ENCODE data around the gene NAT14.

NAT14 gene

GRCh38 chr19:55488986-55489710, 4.2 kb downstream of the NAT14 start:
- Histone ChIP-seq H2AFZ (ENCODE audit: low read length) (no peak overlapping the region), H3K4me3 (ENCODE audit: low read length) (no peak overlapping the region), H3K4me2 (ENCODE audit: low read depth, low read length) (no peak overlapping the region), H3K9me2 (replicated peaks; ENCODE audit: insufficient read depth, low read length) (no peaks in the 10 kb centered on the region), H4K20me1 (ENCODE audit: insufficient read depth, low read length) (no peaks in the 10 kb centered on the region), H3F3A (ENCODE audit: insufficient read depth, low read length) (no peaks in the 10 kb centered on the region), H3K9ac (ENCODE audit: low read length) (no peak overlapping the region), H3K4me1 (ENCODE audit: low read length) (no peaks in the 10 kb centered on the region), H3K79me2 (ENCODE audit: low read length) (no peaks in the 10 kb centered on the region), H3K36me3 (replicated peaks; ENCODE audit: insufficient read depth, low read length) (no peaks in the 10 kb centered on the region), H3K27ac (ENCODE audit: low read length) (no peak overlapping the region), H3K9me3 (replicated peaks; ENCODE audit: insufficient read depth, low read length) (no peaks in the 10 kb centered on the region), H3K27me3 (replicated peaks; ENCODE audit: insufficient read depth, low read length) (peaks cover 94% of the 10 kb centered on the region)
- DNase-seq = no peak
- TF ChIP-seq EZH2phosphoT487 (IDR thresholded peaks at IDR 0.05; ENCODE audit: low read length) (no peak), EZH2 (optimal IDR thresholded peaks at IDR 0.05; ENCODE audit: low read depth, low read length) (no peak), CTCF (IDR thresholded peaks at IDR 0.05; ENCODE audit: low read length) (no peak)

- Histone ChIP-seq H3K9me2 (replicated peaks; ENCODE audit: insufficient read depth, low read length) (no peaks in the 10 kb centered on the region), H3K79me2 (ENCODE audit: low read length) (no peaks in the 10 kb centered on the region), H2AFZ (ENCODE audit: low read length) (no peak overlapping the region), H3K36me3 (replicated peaks; ENCODE audit: insufficient read depth, low read length) (no peaks in the 10 kb centered on the region), H3K4me3 (ENCODE audit: low read length) (no peak overlapping the region), H3K27me3 (replicated peaks; ENCODE audit: insufficient read depth, low read length) (peaks cover 94% of the 10 kb centered on the region), H4K20me1 (ENCODE audit: insufficient read depth, low read length) (no peaks in the 10 kb centered on the region), H3K4me2 (ENCODE audit: low read depth, low read length) (no peak overlapping the region), H3K4me1 (ENCODE audit: low read length) (no peaks in the 10 kb centered on the region), H3F3A (ENCODE audit: insufficient read depth, low read length) (no peaks in the 10 kb centered on the region), H3K9me3 (replicated peaks; ENCODE audit: insufficient read depth, low read length) (no peaks in the 10 kb centered on the region), H3K27ac (ENCODE audit: low read length) (no peak overlapping the region), H3K9ac (ENCODE audit: low read length) (no peak overlapping the region)
- TF ChIP-seq EZH2 (optimal IDR thresholded peaks at IDR 0.05; ENCODE audit: low read depth, low read length) (no peak), CTCF (IDR thresholded peaks at IDR 0.05; ENCODE audit: low read length) (no peak), EZH2phosphoT487 (IDR thresholded peaks at IDR 0.05; ENCODE audit: low read length) (no peak)
- no peak for DNase-seq
Measured at GRCh38 chr19:55489711-55490477, 4.9 kb downstream of the NAT14 start.

GRCh38 chr19:55490478-55491432, 5.8 kb downstream of the NAT14 start:
- H3K27ac ChIP-seq (ENCODE audit: low read length) = no peak overlapping the region
- DNase-seq = no peak
- H3K9me3 ChIP-seq (replicated peaks; ENCODE audit: insufficient read depth, low read length) = no peaks in the 10 kb centered on the region
- no peak overlapping the region for H3K4me3 ChIP-seq (ENCODE audit: low read length)
- H3K27me3 ChIP-seq (replicated peaks; ENCODE audit: insufficient read depth, low read length) = peaks cover 93% of the 10 kb centered on the region
- TF ChIP-seq EZH2phosphoT487 (IDR thresholded peaks at IDR 0.05; ENCODE audit: low read length) = no peak
- TF ChIP-seq CTCF (IDR thresholded peaks at IDR 0.05; ENCODE audit: low read length) = no peak
- no peak for TF ChIP-seq EZH2 (optimal IDR thresholded peaks at IDR 0.05; ENCODE audit: low read depth, low read length)
- no peaks in the 10 kb centered on the region for H3K9me2 ChIP-seq (replicated peaks; ENCODE audit: insufficient read depth, low read length)
- H3K36me3 ChIP-seq (replicated peaks; ENCODE audit: insufficient read depth, low read length) = no peaks in the 10 kb centered on the region
- H3K9ac ChIP-seq (ENCODE audit: low read length) = no peak overlapping the region
- no peaks in the 10 kb centered on the region for H3F3A ChIP-seq (ENCODE audit: insufficient read depth, low read length)
- no peaks in the 10 kb centered on the region for H3K79me2 ChIP-seq (ENCODE audit: low read length)
- H4K20me1 ChIP-seq (ENCODE audit: insufficient read depth, low read length) = no peaks in the 10 kb centered on the region
- H2AFZ ChIP-seq (ENCODE audit: low read length) = no peak overlapping the region
- no peak overlapping the region for H3K4me2 ChIP-seq (ENCODE audit: low read depth, low read length)
- no peaks in the 10 kb centered on the region for H3K4me1 ChIP-seq (ENCODE audit: low read length)

All from MM.1S (cell line).